ENCODE results near the gene SLC7A6OS.

Gene SLC7A6OS

DNA sequence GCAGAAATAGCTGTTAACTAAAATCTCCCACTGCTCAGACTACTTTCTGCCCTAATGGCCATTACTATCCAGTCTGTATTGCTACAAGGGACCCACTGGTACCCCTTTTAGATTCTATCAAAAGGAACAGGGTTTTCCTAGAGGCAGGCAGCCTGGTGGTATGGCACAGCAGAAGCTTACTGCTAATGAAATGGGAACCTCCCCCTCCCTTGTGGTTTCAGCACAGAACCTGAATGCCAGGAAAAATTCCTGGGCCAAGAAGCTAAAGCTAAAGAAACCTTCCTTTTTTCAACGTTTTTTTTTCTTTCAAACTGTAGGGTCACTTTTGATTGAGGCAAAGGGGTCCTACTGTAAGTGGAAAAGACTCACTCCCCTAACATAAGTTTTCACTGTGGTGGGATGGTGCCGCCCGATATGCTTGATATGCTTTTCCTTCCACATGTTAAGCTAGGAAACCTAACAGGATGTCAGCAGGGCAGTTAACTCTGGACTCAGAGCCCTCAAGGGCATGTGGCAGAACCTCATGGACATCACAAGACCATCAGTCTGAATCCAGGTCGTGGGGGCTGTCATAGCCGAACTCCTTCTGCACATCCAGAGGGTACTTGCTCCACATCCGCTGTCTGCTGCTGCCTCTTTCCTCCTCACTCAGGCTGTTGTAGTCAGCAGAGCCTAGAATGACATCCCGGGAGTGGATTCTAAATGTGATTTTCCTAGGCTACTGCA is 9.8 kb downstream of the SLC7A6OS start:
- Histone ChIP-seq H3K27me3 (ENCODE audit: insufficient read depth, low read length) (no peaks in the 10 kb centered on the region), H3K4me1 (ENCODE audit: insufficient read depth, low read length) (peaks cover 2% of the 10 kb centered on the region), H3K36me3 (ENCODE audit: insufficient read depth, low read length) (peaks cover 82% of the 10 kb centered on the region), H3K4me3 (ENCODE audit: low read length) (no peak overlapping the region), H2AFZ (ENCODE audit: low read depth, low read length) (no peak overlapping the region), H3K9me3 (ENCODE audit: low read length) (no peaks in the 10 kb centered on the region)

DNA sequence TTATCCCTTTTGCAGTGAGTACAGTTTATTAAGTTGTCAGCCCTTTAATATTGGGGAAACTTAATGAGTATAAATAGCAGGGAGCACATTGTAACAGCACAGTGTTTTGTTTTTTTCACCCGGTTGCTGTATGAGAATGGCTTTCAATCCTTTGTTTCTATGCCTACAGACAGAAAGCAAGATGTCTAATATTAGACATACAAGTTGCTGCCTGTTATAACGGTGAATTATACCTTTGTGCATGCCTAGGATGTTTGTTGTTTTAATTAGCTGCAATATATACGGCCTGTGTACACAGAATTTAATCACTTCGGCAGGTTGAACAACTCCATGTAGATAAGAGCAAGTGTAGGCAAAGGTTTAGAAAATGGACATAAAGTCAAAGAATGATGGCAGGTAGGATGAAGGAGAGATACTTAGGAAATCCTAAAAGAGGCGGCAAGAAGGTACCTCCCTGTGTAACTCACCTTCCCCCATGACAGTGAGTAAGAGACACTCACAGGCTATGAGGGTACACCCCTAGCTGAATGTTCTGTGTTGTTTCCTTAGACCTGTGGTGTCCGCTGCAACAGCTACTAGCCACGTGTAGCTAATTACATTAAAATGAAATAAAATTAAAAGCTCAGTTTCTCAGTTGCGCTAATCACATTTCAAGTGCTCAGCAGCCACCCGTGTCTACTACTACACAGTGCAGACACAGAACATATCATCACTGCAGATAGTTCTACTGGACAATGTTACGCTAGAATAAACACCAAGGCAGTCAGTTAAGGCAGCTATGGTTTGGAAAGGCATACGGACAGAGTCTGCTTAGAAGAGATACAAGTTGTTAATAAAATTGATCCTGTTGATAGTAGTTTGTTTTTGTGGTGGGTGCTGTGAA is 10.9 kb downstream of the SLC7A6OS start:
- peaks cover 2% of the 10 kb centered on the region for H3K4me1 ChIP-seq (ENCODE audit: insufficient read depth, low read length)
- H3K4me3 ChIP-seq (ENCODE audit: low read length), result no peak overlapping the region
- no peaks in the 10 kb centered on the region for H3K27me3 ChIP-seq (ENCODE audit: insufficient read depth, low read length)
- no peaks in the 10 kb centered on the region for H3K9me3 ChIP-seq (ENCODE audit: low read length)
- peaks cover 75% of the 10 kb centered on the region for H3K36me3 ChIP-seq (ENCODE audit: insufficient read depth, low read length)
- no peak overlapping the region for H2AFZ ChIP-seq (ENCODE audit: low read depth, low read length)

DNA sequence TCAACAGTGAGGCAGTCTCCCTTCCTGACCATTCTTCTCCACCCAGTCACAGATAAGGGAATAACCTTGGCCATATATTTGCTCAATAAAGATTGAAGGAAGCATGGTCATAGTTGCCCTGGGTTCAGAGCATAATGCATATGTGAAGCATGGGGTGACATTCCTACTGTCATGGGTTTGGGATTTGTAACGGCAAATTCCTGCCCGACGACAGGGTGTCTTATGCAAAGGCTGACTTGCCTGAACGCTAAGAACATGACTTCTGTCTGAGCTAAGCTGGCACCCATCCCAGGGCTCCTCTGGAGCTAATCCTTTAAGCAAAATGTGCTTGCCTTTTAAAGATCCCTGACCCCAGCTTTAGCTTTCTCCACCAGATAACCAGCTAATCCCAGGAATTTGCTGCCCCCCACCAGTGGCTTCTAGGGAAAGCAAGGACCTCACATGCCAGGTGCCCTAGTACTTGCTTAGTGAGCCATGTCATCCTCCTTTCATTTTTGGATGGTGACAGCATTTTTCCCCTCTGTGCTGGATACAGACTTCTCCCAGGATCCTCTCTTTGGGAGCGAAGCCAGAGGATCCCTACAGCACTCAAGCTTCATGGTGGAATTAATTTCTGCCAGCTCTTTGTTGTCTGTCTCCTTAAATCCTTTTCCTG is 11.7 kb downstream of the SLC7A6OS start:
- no peak overlapping the region for H3K4me3 ChIP-seq (ENCODE audit: low read length)
- no peaks in the 10 kb centered on the region for H3K9me3 ChIP-seq (ENCODE audit: low read length)
- H2AFZ ChIP-seq (ENCODE audit: low read depth, low read length), result no peak overlapping the region
- peaks cover 2% of the 10 kb centered on the region for H3K4me1 ChIP-seq (ENCODE audit: insufficient read depth, low read length)
- no peaks in the 10 kb centered on the region for H3K27me3 ChIP-seq (ENCODE audit: insufficient read depth, low read length)
- peaks cover 78% of the 10 kb centered on the region for H3K36me3 ChIP-seq (ENCODE audit: insufficient read depth, low read length)

DNA sequence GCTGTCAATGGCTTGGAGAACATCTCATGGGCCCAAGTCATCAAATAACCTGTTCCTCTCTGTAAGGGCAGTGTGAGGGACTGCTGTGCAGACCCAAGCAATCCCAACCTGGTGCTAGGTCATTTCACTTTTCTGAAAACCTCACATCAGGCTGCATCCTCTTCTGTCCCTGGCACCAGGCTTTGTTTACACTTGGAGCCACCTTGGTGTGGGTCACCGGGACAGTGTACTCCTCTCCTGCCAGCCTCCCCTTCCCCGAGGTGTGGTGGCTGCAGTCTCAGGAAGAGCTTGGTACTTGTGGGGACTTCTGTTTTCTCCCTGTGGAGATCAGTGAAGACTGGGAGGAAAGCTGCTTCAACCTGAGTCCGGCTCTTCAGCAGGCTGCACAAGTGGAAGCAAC is 12.4 kb downstream of the SLC7A6OS start:
- H3K9me3 ChIP-seq (ENCODE audit: low read length), result no peaks in the 10 kb centered on the region
- H3K4me3 ChIP-seq (ENCODE audit: low read length), result no peak overlapping the region
- peaks cover 2% of the 10 kb centered on the region for H3K4me1 ChIP-seq (ENCODE audit: insufficient read depth, low read length)
- no peaks in the 10 kb centered on the region for H3K27me3 ChIP-seq (ENCODE audit: insufficient read depth, low read length)
- H2AFZ ChIP-seq (ENCODE audit: low read depth, low read length), result no peak overlapping the region
- H3K36me3 ChIP-seq (ENCODE audit: insufficient read depth, low read length), result peaks cover 79% of the 10 kb centered on the region

DNA sequence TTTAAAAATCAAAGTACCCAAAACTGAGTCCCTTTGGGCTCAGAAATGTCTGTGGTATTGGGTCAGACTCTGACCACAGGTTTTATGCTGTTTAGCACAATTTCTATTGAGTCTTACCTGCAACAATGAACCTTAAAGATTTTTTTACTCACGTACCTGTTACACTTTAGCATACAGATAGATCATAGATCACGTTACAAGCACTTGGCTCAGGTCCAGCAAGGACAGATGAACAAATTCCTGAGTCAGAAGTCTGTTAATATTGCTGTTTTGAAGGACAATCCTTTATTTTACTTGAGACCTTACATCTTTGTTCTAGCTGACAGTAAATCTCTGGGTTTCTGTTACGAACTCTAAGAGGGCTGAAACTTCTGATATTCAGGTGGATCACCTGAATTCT is 12.8 kb downstream of the SLC7A6OS start:
- Histone ChIP-seq H2AFZ (ENCODE audit: low read depth, low read length) (no peak overlapping the region), H3K9me3 (ENCODE audit: low read length) (no peaks in the 10 kb centered on the region), H3K4me1 (ENCODE audit: insufficient read depth, low read length) (peaks cover 2% of the 10 kb centered on the region), H3K4me3 (ENCODE audit: low read length) (no peak overlapping the region), H3K36me3 (ENCODE audit: insufficient read depth, low read length) (peaks cover 77% of the 10 kb centered on the region), H3K27me3 (ENCODE audit: insufficient read depth, low read length) (no peaks in the 10 kb centered on the region)

DNA sequence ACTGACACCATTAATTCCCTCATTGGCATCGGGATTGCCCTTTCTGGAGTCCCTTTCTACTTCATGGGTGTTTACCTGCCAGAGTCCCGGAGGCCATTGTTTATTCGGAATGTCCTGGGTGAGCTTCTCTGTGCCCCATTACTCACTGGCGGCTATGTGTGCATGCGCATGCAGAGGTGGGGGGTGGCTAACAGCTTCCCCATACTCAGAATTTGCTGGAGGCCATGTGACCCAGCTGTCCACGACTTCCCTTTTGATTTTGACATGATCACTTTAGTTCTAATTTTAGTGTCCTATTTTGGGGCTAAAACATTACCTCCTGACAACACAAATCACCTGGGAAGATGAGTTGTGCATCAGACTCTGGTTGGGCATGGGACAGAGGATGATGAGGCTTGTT is 14.1 kb downstream of the SLC7A6OS start:
- Histone ChIP-seq H3K27me3 (ENCODE audit: insufficient read depth, low read length) (no peaks in the 10 kb centered on the region), H3K4me1 (ENCODE audit: insufficient read depth, low read length) (peaks cover 2% of the 10 kb centered on the region), H3K36me3 (ENCODE audit: insufficient read depth, low read length) (peaks cover 76% of the 10 kb centered on the region), H3K4me3 (ENCODE audit: low read length) (no peak overlapping the region), H3K9me3 (ENCODE audit: low read length) (no peaks in the 10 kb centered on the region), H2AFZ (ENCODE audit: low read depth, low read length) (no peak overlapping the region)

DNA sequence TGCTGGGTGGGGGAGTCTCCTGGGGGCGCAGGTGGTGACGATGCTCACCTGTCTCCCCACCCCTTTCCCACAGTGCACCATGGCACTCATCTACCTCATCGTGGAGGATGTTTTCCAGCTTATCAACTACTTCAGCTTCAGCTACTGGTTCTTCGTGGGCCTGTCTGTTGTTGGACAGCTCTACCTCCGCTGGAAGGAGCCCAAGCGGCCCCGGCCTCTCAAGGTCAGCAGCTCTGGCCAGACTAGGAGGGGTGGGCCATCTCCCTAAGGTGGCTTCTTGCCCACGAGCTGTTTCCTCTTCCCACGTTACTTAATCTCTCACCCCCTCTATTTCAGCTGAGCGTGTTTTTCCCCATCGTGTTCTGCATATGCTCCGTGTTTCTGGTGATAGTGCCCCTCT is 14.5 kb downstream of the SLC7A6OS start:
- Histone ChIP-seq H3K4me1 (ENCODE audit: insufficient read depth, low read length) (peaks cover 2% of the 10 kb centered on the region), H3K9me3 (ENCODE audit: low read length) (no peaks in the 10 kb centered on the region), H3K27me3 (ENCODE audit: insufficient read depth, low read length) (no peaks in the 10 kb centered on the region), H2AFZ (ENCODE audit: low read depth, low read length) (no peak overlapping the region), H3K4me3 (ENCODE audit: low read length) (no peak overlapping the region), H3K36me3 (ENCODE audit: insufficient read depth, low read length) (peaks cover 76% of the 10 kb centered on the region)

DNA sequence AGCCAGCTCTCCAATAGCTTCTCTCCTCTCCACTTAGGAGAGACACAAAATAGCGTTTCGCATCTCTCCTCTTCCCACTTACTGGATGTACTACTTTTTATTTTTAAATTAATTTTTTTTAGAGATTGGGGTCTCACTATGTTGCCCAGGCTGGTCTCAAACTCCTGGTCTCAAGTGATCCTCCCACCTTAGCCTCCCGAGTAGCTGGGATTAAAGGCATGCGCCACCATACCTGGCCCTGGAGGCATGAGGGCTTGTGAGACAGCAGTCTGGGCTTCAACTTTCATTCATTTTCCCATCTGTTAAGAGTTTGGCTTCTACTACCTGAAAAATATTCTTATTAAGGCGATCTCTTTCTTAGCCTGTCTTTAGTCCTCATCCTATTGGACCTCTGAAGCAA is 18.3 kb downstream of the SLC7A6OS start:
- Histone ChIP-seq H3K27me3 (ENCODE audit: insufficient read depth, low read length) (no peaks in the 10 kb centered on the region), H3K9me3 (ENCODE audit: low read length) (no peaks in the 10 kb centered on the region), H3K4me3 (ENCODE audit: low read length) (no peak overlapping the region)

DNA sequence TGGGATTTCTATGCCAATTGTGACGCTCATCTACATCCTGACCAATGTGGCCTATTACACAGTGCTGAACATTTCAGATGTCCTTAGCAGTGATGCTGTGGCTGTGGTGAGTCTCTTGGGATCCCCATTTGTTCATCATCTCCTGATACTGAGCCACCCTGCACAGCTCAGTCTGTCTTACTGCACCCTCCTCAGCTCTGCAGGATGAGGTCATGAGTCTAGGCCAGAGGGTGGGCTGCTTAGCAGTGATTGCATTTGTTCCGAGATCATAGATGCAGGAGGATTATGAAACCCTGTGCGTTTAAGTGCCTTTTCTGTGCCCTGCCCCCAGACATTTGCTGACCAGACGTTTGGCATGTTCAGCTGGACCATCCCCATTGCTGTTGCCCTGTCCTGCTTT is 19.5 kb downstream of the SLC7A6OS start:
- Histone ChIP-seq H3K36me3 (ENCODE audit: insufficient read depth, low read length) (peaks cover 47% of the 10 kb centered on the region), H3K4me1 (ENCODE audit: insufficient read depth, low read length) (no peaks in the 10 kb centered on the region), H3K4me3 (ENCODE audit: low read length) (no peak overlapping the region)

More for the DNA sequence above, 18.3 kb downstream of the SLC7A6OS start:
- H3K36me3 ChIP-seq (ENCODE audit: insufficient read depth, low read length), result peaks cover 54% of the 10 kb centered on the region
- H3K4me1 ChIP-seq (ENCODE audit: insufficient read depth, low read length), result peaks cover 2% of the 10 kb centered on the region
- H2AFZ ChIP-seq (ENCODE audit: low read depth, low read length), result no peak overlapping the region

DNA sequence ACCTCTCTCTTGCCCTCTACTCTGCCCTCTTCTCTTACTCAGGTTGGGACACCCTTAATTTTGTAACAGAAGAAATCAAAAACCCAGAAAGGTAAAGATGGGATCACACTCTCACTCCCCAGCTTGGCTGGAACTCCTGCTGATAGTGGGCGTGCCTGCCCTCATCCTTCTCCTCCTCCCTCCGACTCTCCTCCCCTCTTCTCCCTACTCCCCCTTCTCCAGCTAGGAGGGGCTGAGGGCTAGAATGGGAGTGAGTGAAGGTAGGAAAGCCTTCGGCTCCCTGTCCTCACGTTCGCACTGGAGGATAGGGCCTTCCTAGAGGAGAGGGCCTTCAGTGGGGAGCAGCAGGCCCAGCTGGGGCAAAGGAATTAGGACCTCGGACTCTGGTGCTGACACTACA is 20.3 kb downstream of the SLC7A6OS start:
- Histone ChIP-seq H3K9me3 (ENCODE audit: low read length) (no peaks in the 10 kb centered on the region), H2AFZ (ENCODE audit: low read depth, low read length) (no peak overlapping the region), H3K4me3 (ENCODE audit: low read length) (no peak overlapping the region), H3K4me1 (ENCODE audit: insufficient read depth, low read length) (no peaks in the 10 kb centered on the region), H3K36me3 (ENCODE audit: insufficient read depth, low read length) (peaks cover 41% of the 10 kb centered on the region), H3K27me3 (ENCODE audit: insufficient read depth, low read length) (no peaks in the 10 kb centered on the region)

More for the DNA sequence above, 19.5 kb downstream of the SLC7A6OS start:
- Histone ChIP-seq H3K9me3 (ENCODE audit: low read length) (no peaks in the 10 kb centered on the region), H3K27me3 (ENCODE audit: insufficient read depth, low read length) (no peaks in the 10 kb centered on the region), H2AFZ (ENCODE audit: low read depth, low read length) (no peak overlapping the region)

DNA sequence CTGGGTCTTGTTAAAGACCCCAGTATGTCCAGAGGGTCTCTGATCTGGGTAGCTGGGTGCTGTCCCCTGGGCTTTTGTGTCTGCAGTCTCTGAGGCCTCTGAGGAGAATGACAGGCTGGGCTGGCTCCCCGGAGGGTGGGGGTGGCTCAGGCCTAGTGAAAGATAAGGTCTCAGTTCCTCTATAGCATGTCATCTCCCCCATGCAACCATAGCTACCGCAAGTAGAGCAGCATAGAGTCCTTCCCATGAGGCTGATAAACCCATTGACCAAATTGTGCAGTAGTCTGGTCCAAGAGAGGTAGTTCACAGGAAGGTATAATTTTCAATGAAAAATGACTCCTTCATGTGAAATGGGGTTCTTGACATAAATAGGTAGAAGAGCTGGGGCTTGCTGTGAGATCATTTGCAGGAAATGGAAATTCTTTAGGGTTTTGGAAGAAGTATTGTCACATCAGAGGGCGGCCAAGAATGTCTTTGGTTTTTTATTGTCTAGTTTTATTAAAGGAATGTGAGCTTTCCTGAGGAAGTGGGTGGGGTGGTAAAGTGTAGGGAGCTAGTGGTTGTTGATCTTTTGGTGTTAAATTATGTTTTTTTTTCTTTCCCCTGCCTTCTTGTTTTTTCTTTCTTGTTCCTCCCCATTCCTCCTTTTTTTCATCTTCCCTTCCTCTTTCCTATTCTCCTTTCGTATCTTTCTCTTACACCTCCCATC is 21.0 kb downstream of the SLC7A6OS start:
- Histone ChIP-seq H3K36me3 (ENCODE audit: insufficient read depth, low read length) (peaks cover 41% of the 10 kb centered on the region), H3K4me3 (ENCODE audit: low read length) (no peak overlapping the region), H3K9me3 (ENCODE audit: low read length) (no peaks in the 10 kb centered on the region), H3K27me3 (ENCODE audit: insufficient read depth, low read length) (no peaks in the 10 kb centered on the region), H2AFZ (ENCODE audit: low read depth, low read length) (no peak overlapping the region), H3K4me1 (ENCODE audit: insufficient read depth, low read length) (no peaks in the 10 kb centered on the region)

DNA sequence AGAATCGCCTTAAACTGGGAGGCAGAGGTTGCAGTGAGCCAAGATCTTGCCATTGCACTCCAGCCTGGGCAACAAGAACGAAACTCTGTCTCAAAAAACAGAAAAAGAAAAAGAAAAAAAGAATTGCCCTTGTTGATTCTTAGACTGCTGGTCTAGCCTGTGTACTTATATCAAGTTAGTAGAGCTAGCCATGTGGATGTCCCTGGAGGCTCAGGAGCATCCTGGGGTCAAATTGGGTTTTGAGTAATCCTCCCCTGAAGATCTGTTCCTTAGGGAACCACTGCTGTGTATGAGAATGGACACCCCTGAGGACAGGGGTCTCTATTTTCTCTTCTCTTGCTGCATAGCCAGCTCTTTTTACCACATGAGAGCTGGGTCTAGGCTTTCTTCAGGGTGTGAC is 21.5 kb downstream of the SLC7A6OS start:
- H3K27me3 ChIP-seq (ENCODE audit: insufficient read depth, low read length), result no peaks in the 10 kb centered on the region
- H3K36me3 ChIP-seq (ENCODE audit: insufficient read depth, low read length), result peaks cover 36% of the 10 kb centered on the region
- no peaks in the 10 kb centered on the region for H3K9me3 ChIP-seq (ENCODE audit: low read length)
- no peak overlapping the region for H2AFZ ChIP-seq (ENCODE audit: low read depth, low read length)
- H3K4me1 ChIP-seq (ENCODE audit: insufficient read depth, low read length), result no peaks in the 10 kb centered on the region
- no peak overlapping the region for H3K4me3 ChIP-seq (ENCODE audit: low read length)
